ENCODE measurements around the gene MMP15. TPM values are rescaled to one million over a fixed set of nuclear protein-coding genes. Genes with fewer than 3 reads are reported as not detected.

Gene MMP15
- total RNA-seq, 1 donor from 2014 or later: 69.9 TPM

GRCh38 chr16:58032710-58033293, 7.2 kb downstream of the MMP15 start:
- peak overlapping the region; percentile 70 for H3K27ac Mint-ChIP-seq (ENCODE audit: unreplicated experiment)
- H3K9me3 Mint-ChIP-seq (ENCODE audit: unreplicated experiment): peaks cover 12% of the 10 kb centered on the region

GRCh38 chr16:58034128-58034685, 8.7 kb downstream of the MMP15 start:
- Mint-ChIP-seq H3K27ac (ENCODE audit: unreplicated experiment) (no peak overlapping the region), H3K4me1 (ENCODE audit: low read depth, unreplicated experiment) (peaks cover 38% of the 10 kb centered on the region), H3K36me3 (ENCODE audit: unreplicated experiment) (peaks cover 9% of the 10 kb centered on the region), H3K27me3 (ENCODE audit: unreplicated experiment) (peaks cover 7% of the 10 kb centered on the region), H3K4me3 (ENCODE audit: unreplicated experiment) (peak overlapping the region; percentile 46), H3K9me3 (ENCODE audit: unreplicated experiment) (peaks cover 13% of the 10 kb centered on the region)
- no peak for TF ChIP-seq CTCF (IDR thresholded peaks at IDR 0.05; ENCODE audit: partially characterized antibody, unreplicated experiment)
- DNase-seq: no peak

More at GRCh38 chr16:58032710-58033293, 7.2 kb downstream of the MMP15 start:
- H3K4me1 Mint-ChIP-seq (ENCODE audit: low read depth, unreplicated experiment): peaks cover 43% of the 10 kb centered on the region
- H3K27me3 Mint-ChIP-seq (ENCODE audit: unreplicated experiment): peaks cover 10% of the 10 kb centered on the region
- H3K36me3 Mint-ChIP-seq (ENCODE audit: unreplicated experiment): peaks cover 4% of the 10 kb centered on the region
- H3K4me3 Mint-ChIP-seq (ENCODE audit: unreplicated experiment): peak overlapping the region; percentile 76
- DNase-seq: peak; percentile 78
- TF ChIP-seq CTCF (IDR thresholded peaks at IDR 0.05; ENCODE audit: partially characterized antibody, unreplicated experiment): no peak

GRCh38 chr16:58034774-58035173, 9.2 kb downstream of the MMP15 start:
- H3K36me3 Mint-ChIP-seq (ENCODE audit: unreplicated experiment): peaks cover 9% of the 10 kb centered on the region
- peaks cover 17% of the 10 kb centered on the region for H3K9me3 Mint-ChIP-seq (ENCODE audit: unreplicated experiment)
- peaks cover 5% of the 10 kb centered on the region for H3K27me3 Mint-ChIP-seq (ENCODE audit: unreplicated experiment)
- no peak for DNase-seq
- TF ChIP-seq CTCF (IDR thresholded peaks at IDR 0.05; ENCODE audit: partially characterized antibody, unreplicated experiment): no peak
- peak overlapping the region; percentile 46 for H3K27ac Mint-ChIP-seq (ENCODE audit: unreplicated experiment)
- H3K4me3 Mint-ChIP-seq (ENCODE audit: unreplicated experiment): peak overlapping the region; percentile 43
- H3K4me1 Mint-ChIP-seq (ENCODE audit: low read depth, unreplicated experiment): peaks cover 32% of the 10 kb centered on the region

- peak overlapping the region; percentile 43 for H3K4me3 Mint-ChIP-seq (ENCODE audit: unreplicated experiment)
- peaks cover 29% of the 10 kb centered on the region for H3K4me1 Mint-ChIP-seq (ENCODE audit: low read depth, unreplicated experiment)
- H3K27me3 Mint-ChIP-seq (ENCODE audit: unreplicated experiment): peaks cover 7% of the 10 kb centered on the region
- peaks cover 17% of the 10 kb centered on the region for H3K9me3 Mint-ChIP-seq (ENCODE audit: unreplicated experiment)
- no peak for TF ChIP-seq CTCF (IDR thresholded peaks at IDR 0.05; ENCODE audit: partially characterized antibody, unreplicated experiment)
- H3K27ac Mint-ChIP-seq (ENCODE audit: unreplicated experiment): peak overlapping the region; percentile 46
- H3K36me3 Mint-ChIP-seq (ENCODE audit: unreplicated experiment): peaks cover 9% of the 10 kb centered on the region
- DNase-seq: no peak
Measured at GRCh38 chr16:58035356-58036170, 10.0 kb downstream of the MMP15 start.

Measured in glutamatergic neuron (in vitro differentiated cells).